Spleen (tissue), 11 donors: ENCODE measurements around the gene LDLRAD4. TPM values are rescaled to one million over a fixed set of nuclear protein-coding genes. Genes with fewer than 3 reads are reported as not detected.

Source experiments
- DNase-seq: peaks from one replicate; pipeline ENCODE4 v3.0.0-alpha.2; 2020
- H3K27ac ChIP-seq, 8 donors: fragments of 200-600 bp; sonication (generic) in 7 of 8; 1 replicate in 4 of 8; 2 replicates in 4 of 8; pipeline versions ENCODE4 v1.5.0 to v1.8.0; 2016 to 2021; ENCODE audit warnings: inconsistent platforms in 4 of 8, mild to moderate bottlenecking in 4 of 8, moderate library complexity in 1 of 8
- H3K27me3 ChIP-seq, 7 donors: fragments of 200-600 bp; sonication (generic) in 6 of 7; replicated peaks in 1 of 7; 1 replicate in 4 of 7; 2 replicates in 3 of 7; pipeline versions ENCODE4 v1.5.0 to v1.8.0; 2016 to 2021; ENCODE audit warnings: inconsistent platforms in 3 of 7, mild to moderate bottlenecking in 1 of 7
- H3K36me3 ChIP-seq, 6 donors: fragments of 200-600 bp; sonication (generic) in 5 of 6; 1 replicate in 4 of 6; 2 replicates in 2 of 6; pipeline versions ENCODE4 v1.5.0 to v1.8.0; 2016 to 2021; ENCODE audit warnings: inconsistent platforms in 2 of 6
- H3K4me1 ChIP-seq, 6 donors: fragments of 200-600 bp; sonication (generic) in 5 of 6; 1 replicate in 3 of 6; 2 replicates in 3 of 6; pipeline versions ENCODE4 v1.5.0 to v1.8.0; 2016 to 2021; ENCODE audit warnings: inconsistent platforms in 3 of 6
- H3K4me3 ChIP-seq, 8 donors: fragments of 200-600 bp; sonication (generic) in 7 of 8; 1 replicate in 4 of 8; 2 replicates in 4 of 8; pipeline versions ENCODE4 v1.5.0 to v1.8.0; 2016 to 2021; ENCODE audit warnings: inconsistent platforms in 4 of 8, mild to moderate bottlenecking in 4 of 8, moderate library complexity in 2 of 8
- H3K9me3 ChIP-seq, 8 donors: fragments of 200-600 bp; sonication (generic) in 7 of 8; 1 replicate in 4 of 8; 2 replicates in 4 of 8; pipeline versions ENCODE4 v1.5.0 to v1.8.0; 2016 to 2021; ENCODE audit warnings: inconsistent platforms in 4 of 8
- CTCF ChIP-seq, 11 experiments: fragments of 200-600 bp in 7 of 11; fragments of 450-650 bp in 4 of 11; sonication (generic) in 4 of 11; IDR thresholded peaks in 8 of 11; conservative IDR thresholded peaks in 3 of 11; 1 replicate in 7 of 11; 2 replicates in 4 of 11; pipeline versions ENCODE4 v1.4.0 to v1.8.0; 2016 to 2021; ENCODE audit warnings: antibody characterized with exemption in 11 of 11, inconsistent platforms in 4 of 11, mild to moderate bottlenecking in 1 of 11
- POLR2A ChIP-seq, 3 donors: fragments of 450-650 bp; IDR thresholded peaks; one replicate each; pipeline ENCODE4 v1.5.1; 2017; ENCODE audit warnings: antibody characterized with exemption in 3 of 3, mild to moderate bottlenecking in 1 of 3
- POLR2AphosphoS5 ChIP-seq, 3 donors: sonication (generic); formaldehyde crosslinking; IDR thresholded peaks; one replicate each; pipeline ENCODE4 v1.5.1; 2017; ENCODE audit warnings: antibody characterized with exemption in 3 of 3
- WGBS, 5 donors: extraction: QIAGEN DNeasy Blood & Tissue Kit in 3 of 5; methylation state at CpG; one replicate each; pipeline versions ENCODE4 v1.1.5 to v1.1.7; 2013 to 2018; 5-methylcytosine and 5-hydroxymethylcytosine counted together
- intact Hi-C: fragments of 100-400 bp; cut with DNase I; formaldehyde crosslinking; loops from one replicate; pipeline ENCODE4 v1.15.0; 2023; ENCODE audit warnings: low total_unique reads
- polyA plus RNA-seq, 3 donors: library from polyadenylated mRNA; stranded (reverse); fragments of 200-250 nt; gene quantifications; one replicate each; pipeline ENCODE4 v1.2.1, GENCODE V29; 2013
- total RNA-seq, 7 donors: library from RNA; depleted of rRNA in 3 of 7; stranded (reverse); fragments of >200 nt in 3 of 7; fragmentation: NEBNext Ultra II Directional in 4 of 7; extraction: Animal tissue kit (Norgen Biotek cat#: 25700) in 4 of 7; gene quantifications; one replicate each; pipeline versions ENCODE4 v1.1.0 to v1.2.1, GENCODE V29; 2016 to 2021
- donor health status: healthy with polysubstance abuse.
- donor health status: DM: no; HTN: no; CAD: no; lungs with moderate emphysema.
- donor health status: DM: no; HTN: no; CAD: no.
- donor health status: Bipolar disorder and iron deficiency.
- donor health status: healthy.
- donor health status: DM: no; HTN: no; CAD: no.
- donor health status: DM: yes; HTN: yes; CAD: no.

The LDLRAD4 gene
- total and polyA plus RNA-seq, 10 donors: 4.5 to 80.8 (median 46.4) TPM

GRCh38 chr18:13412901-13413300, 194.3 kb downstream of the LDLRAD4 start:
- intact Hi-C loops: no loop called here

GRCh38 chr18:13414102-13414501, 195.5 kb downstream of the LDLRAD4 start:
- Histone ChIP-seq H3K36me3 (no peaks in the 10 kb centered on the region), H3K4me1 (peaks cover 0 to 27% (median 12%) of the 10 kb centered on the region in 6 donors), H3K4me3 (no peak overlapping the region), H3K27ac (no peak overlapping the region), H3K9me3 (peaks cover 0 to 14% (median 11%) of the 10 kb centered on the region in 8 donors), H3K27me3 (no peaks in the 10 kb centered on the region)
- no peak for DNase-seq
- TF ChIP-seq POLR2A (IDR thresholded peaks at IDR 0.05): no peak
- no peak for TF ChIP-seq POLR2AphosphoS5 (IDR thresholded peaks at IDR 0.05)
- TF ChIP-seq CTCF (IDR thresholded peaks at IDR 0.05 in 8 of 11, conservative IDR thresholded peaks at IDR 0.05 in 3 of 11): no peak
- intact Hi-C loops: no loop called here
- WGBS, 5 donors: 76 to 92% (median 90%) methylated on average over 1 to 2 of the region's 2 CpGs

More at GRCh38 chr18:13412901-13413300, 194.3 kb downstream of the LDLRAD4 start:
- Histone ChIP-seq H3K36me3 (no peaks in the 10 kb centered on the region), H3K27ac (no peak overlapping the region), H3K4me3 (no peak overlapping the region), H3K9me3 (peaks cover 0 to 14% (median 11%) of the 10 kb centered on the region in 8 donors), H3K4me1 (peaks cover 0 to 27% (median 12%) of the 10 kb centered on the region in 6 donors), H3K27me3 (no peaks in the 10 kb centered on the region)
- no peak for DNase-seq
- TF ChIP-seq POLR2A (IDR thresholded peaks at IDR 0.05) (no peak), CTCF (IDR thresholded peaks at IDR 0.05 in 8 of 11, conservative IDR thresholded peaks at IDR 0.05 in 3 of 11) (no peak), POLR2AphosphoS5 (IDR thresholded peaks at IDR 0.05) (no peak)
- 76 to 92% (median 86%) methylated on average over 7 to 8 of the region's 8 CpGs for WGBS, 5 donors

GRCh38 chr18:13414521-13414920, 196.0 kb downstream of the LDLRAD4 start:
- no peak overlapping the region for H3K27ac ChIP-seq
- peaks cover 0 to 27% (median 12%) of the 10 kb centered on the region in 6 donors for H3K4me1 ChIP-seq
- TF ChIP-seq CTCF (IDR thresholded peaks at IDR 0.05 in 8 of 11, conservative IDR thresholded peaks at IDR 0.05 in 3 of 11) (no peak), POLR2A (IDR thresholded peaks at IDR 0.05) (no peak), POLR2AphosphoS5 (IDR thresholded peaks at IDR 0.05) (no peak)
- WGBS, 5 donors: 56 to 83% (median 72%) methylated on average over 4 of the region's 4 CpGs
- peaks cover 0 to 14% (median 11%) of the 10 kb centered on the region in 8 donors for H3K9me3 ChIP-seq
- DNase-seq: no peak
- intact Hi-C loops: no loop called here
- no peaks in the 10 kb centered on the region for H3K27me3 ChIP-seq
- no peak overlapping the region for H3K4me3 ChIP-seq
- H3K36me3 ChIP-seq: no peaks in the 10 kb centered on the region

- WGBS, 5 donors: 84 to 94% (median 88%) methylated on average over 11 to 12 of the region's 12 CpGs
- Histone ChIP-seq H3K4me1 (peaks cover 0 to 27% (median 12%) of the 10 kb centered on the region in 6 donors), H3K4me3 (no peak overlapping the region), H3K27ac (no peak overlapping the region), H3K9me3 (peaks cover 0 to 14% (median 11%) of the 10 kb centered on the region in 8 donors), H3K27me3 (no peaks in the 10 kb centered on the region), H3K36me3 (no peaks in the 10 kb centered on the region)
- intact Hi-C loops: no loop called here
- TF ChIP-seq POLR2AphosphoS5 (IDR thresholded peaks at IDR 0.05): no peak
- TF ChIP-seq CTCF (IDR thresholded peaks at IDR 0.05 in 8 of 11, conservative IDR thresholded peaks at IDR 0.05 in 3 of 11): no peak
- no peak for TF ChIP-seq POLR2A (IDR thresholded peaks at IDR 0.05)
- no peak for DNase-seq
Measured at GRCh38 chr18:13415736-13416135, 197.2 kb downstream of the LDLRAD4 start.
